ENCODE data around the gene KRT32. TPM values are rescaled to one million over a fixed set of nuclear protein-coding genes. Genes with fewer than 3 reads are reported as not detected.

KRT32 gene
- total RNA-seq, 1 donor from 2014 or later = not detected

GRCh38 chr17:41467561-41467960 lies 375 bp upstream of the KRT32 start:
- intact Hi-C loops (cut with micrococcal nuclease) = no loop called here

- intact Hi-C loops (cut with micrococcal nuclease) = no loop called here
Observed at GRCh38 chr17:41464682-41465081, 2.5 kb downstream of the KRT32 start.

DNA sequence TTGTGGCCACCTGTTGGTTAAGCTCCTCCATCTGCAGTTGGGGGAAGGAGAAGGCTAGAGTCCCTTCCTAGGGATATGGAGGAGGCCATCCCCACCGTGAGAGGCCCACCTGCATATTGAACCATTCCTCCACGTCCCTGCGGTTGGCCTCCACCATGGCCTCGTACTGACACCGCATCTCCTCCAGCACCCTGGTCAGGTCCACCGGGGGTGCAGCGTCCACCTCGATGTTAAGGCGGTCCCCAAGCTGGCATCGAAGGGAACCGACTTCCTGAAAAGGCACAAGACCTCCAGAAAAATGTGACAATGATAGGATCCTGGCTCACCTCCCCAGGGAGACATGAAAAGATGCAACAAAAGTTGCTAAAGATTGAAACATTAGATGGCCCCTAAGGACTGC lies 3.0 kb downstream of the KRT32 start:
- intact Hi-C loops (cut with micrococcal nuclease) = no loop called here

- intact Hi-C loops (cut with micrococcal nuclease) = no loop called here
Observed at GRCh38 chr17:41463746-41464145, 3.4 kb downstream of the KRT32 start.

DNA sequence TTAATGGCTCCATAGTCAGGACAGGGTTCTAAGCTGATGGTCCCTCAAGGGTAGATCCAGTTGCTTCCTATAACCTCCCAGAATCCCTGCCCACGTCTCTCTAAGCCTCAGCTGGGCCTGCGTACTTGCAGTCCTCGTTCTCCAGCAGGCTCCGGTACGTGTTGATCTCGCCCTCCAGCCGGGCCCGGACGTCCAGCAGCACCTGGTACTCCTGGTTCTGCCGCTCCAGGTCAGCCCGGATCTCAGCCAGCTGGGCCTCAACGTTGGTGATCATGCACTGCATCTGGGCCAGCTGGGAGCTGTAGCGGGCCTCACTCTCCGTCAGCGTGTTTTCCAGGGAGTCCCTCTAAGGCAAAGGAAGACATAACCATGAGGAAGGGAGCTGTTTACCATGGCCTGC lies 4.5 kb downstream of the KRT32 start:
- intact Hi-C loops (cut with micrococcal nuclease) = no loop called here

GRCh38 chr17:41457676-41458075 lies 9.5 kb downstream of the KRT32 start:
- intact Hi-C loops (cut with micrococcal nuclease) = no loop called here

GRCh38 chr17:41456204-41456603 lies 11.0 kb downstream of the KRT32 start:
- intact Hi-C loops (cut with micrococcal nuclease) = no loop called here

GRCh38 chr17:41455236-41455635 lies 11.9 kb downstream of the KRT32 start:
- intact Hi-C loops (cut with micrococcal nuclease) = no loop called here

DNA sequence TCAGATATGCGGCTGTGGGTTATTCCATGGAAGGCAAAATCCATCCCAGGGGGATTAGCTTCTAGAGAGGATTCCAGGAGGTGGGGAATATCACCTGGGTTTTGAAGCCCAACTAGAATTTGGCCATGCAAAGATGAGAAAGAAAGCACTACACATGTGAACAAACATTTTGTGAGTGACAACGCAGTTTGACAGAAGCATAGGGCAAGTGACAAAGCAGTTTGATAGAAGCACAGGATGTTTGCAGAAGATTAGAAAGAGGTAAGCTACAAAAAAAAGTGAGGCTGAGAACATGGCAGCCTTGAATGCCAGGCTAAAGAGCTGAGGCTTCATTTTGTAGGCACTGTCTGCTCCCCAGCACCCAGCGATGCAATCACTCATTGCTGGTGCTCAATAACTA lies 14.1 kb downstream of the KRT32 start:
- intact Hi-C loops (cut with micrococcal nuclease) = no loop called here

GRCh38 chr17:41452281-41452680 lies 14.9 kb downstream of the KRT32 start:
- intact Hi-C loops (cut with micrococcal nuclease) = no loop called here

DNA sequence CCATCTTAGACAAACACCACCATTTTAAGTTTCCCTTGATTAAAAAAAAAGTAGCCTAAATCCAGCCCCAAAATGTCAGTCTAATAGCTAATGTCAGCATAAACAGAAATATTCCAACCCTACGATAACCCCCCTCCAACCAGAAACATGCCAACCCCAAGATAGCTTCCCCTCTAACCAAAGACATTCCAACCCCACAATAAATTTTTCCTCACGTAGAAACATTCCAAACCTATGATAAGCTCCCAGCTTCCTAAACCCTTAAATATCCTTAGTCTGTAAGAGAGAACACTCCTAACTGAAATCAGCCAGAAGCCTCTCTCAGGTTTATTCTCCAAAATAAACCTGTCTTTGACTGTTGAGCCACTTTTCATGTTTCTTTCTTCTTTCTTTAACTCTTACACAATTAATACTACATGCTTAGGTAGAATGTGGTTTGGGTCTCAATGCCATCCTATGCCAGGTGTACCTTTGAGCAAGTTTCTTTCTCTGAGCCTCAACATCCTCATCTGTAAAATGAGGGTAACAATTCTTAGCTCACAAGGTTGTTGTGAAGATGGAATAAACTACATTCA lies 15.9 kb downstream of the KRT32 start:
- intact Hi-C loops (cut with micrococcal nuclease) = no loop called here

GRCh38 chr17:41449008-41449407 lies 18.2 kb downstream of the KRT32 start:
- intact Hi-C loops (cut with micrococcal nuclease) = no loop called here

GRCh38 chr17:41448506-41448905 lies 18.7 kb downstream of the KRT32 start:
- intact Hi-C loops (cut with micrococcal nuclease) = no loop called here

GRCh38 chr17:41446806-41447205 lies 20.4 kb downstream of the KRT32 start:
- intact Hi-C loops (cut with micrococcal nuclease) = no loop called here

DNA sequence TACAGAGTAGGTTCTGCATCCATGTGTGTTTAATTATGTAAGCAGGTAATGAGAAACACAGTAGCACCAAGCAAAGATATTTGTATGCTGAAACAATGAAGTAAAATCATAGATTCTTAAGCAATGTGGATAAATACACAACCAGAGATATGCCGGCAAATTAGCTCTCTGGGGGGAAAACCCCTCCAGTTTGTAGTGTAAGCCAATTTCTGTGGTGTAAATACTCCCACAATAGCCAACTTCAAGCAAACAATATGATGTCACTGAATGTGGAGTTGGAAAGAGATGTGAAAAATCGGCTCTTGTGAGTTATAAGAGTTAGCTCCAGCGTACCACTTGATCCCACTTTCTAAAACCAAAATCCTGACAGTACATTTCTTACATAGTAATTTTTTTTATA lies 22.5 kb downstream of the KRT32 start:
- intact Hi-C loops (cut with micrococcal nuclease) = no loop called here

DNA sequence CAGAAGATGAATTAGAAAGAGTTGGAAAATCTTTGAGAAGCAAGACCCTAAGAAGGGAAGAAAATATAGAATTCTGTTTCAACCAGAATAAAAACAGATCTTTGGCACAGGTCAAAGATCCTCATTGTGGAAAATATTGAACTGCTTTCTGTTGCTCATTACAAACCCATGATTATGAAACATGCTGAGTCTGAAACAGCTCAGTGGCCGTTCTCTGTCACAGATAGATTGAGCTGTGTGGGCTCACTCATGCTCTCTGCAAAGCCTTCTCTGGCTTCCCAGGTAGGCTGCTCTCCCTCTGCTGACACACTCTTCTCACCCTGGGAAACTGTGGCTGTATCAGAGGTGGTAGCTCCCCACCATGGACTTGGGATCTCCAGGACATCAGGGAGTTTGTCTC lies 23.0 kb downstream of the KRT32 start:
- intact Hi-C loops (cut with micrococcal nuclease) = no loop called here

DNA sequence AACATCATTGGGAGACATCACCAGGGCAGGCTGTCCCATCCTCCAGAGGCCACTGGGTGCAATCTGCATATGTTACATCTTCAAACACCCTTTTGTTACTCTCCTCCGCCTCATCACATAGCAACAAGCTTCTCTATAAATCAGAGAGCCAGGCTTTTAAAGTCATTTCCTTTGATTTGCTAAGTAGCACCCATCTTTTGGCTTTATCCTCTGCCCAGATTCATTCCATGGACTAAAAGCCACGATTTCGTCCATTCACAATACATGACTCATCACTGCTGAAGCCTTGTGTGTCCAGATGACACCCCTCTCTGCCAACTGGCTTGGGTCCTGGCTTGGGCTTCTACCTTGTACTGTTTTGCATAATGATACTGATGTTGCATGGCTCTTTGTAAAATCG lies 24.4 kb downstream of the KRT32 start:
- intact Hi-C loops (cut with micrococcal nuclease) = no loop called here

- intact Hi-C loops (cut with micrococcal nuclease) = no loop called here
Observed at GRCh38 chr17:41440531-41441033, 26.6 kb downstream of the KRT32 start, which contains the start of gene KRT38. TSS of gene KRT38 (minus strand) at chr17:41440983. CDS start at chr17:41440921, 62 bp downstream.

DNA sequence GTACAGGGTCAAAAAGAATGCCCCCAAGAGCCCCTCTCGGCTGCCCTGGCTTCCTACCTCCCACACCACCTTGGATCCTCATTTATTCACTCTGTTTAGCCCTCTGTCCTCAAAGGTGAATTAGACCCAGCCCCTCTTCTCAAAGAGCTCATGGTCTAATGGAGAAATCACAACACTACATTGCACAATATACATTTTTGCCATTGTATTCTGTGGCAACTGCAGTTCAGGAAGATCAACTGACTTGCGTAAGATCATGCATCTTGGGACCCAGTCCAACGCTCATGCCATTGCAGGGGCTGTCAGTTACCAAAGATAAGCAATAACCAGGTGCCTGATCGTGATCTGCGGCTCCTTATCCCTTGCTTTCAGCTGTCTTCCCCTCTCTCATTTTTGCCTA lies 27.8 kb downstream of the KRT32 start:
- intact Hi-C loops (cut with micrococcal nuclease) = no loop called here

DNA sequence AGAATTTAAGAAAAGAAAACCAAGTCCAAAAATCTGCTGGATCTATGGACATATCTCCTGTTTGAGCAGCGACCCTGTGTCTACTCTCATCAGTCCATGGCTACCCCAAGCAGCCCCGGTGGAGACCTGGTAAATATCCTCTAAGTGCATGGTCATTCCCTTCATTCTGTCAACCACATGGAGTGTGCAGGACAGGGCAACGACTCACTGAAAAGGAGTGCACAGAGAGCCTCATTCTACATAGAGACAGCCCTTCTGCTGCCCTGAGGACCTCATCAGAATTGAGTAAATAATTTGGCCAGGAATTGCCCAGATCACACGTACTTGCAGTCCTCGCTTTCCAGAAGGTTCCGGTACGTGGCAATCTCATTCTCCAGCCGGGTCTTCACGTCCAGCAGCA lies 29.4 kb downstream of the KRT32 start:
- intact Hi-C loops (cut with micrococcal nuclease) = no loop called here

DNA sequence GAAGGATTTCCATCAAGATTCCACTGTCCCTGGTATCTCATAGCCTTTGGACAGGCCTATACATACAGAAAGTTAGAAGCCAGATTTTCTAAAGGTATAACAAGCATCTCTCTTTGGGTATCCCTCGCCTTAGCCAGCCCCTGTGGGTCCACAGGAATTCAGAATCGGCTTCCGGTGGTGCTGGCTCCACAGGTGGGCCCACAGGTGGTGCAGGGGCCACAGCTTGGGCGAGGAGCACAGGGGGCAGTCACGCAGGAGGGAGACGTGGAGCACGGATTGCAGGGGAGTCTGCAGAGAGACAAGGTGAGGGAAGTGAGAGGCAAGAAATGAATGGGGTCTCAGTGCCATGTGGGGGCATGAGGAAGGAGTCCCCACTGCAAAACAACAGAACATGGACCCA lies 29.9 kb downstream of the KRT32 start:
- intact Hi-C loops (cut with micrococcal nuclease) = no loop called here

DNA sequence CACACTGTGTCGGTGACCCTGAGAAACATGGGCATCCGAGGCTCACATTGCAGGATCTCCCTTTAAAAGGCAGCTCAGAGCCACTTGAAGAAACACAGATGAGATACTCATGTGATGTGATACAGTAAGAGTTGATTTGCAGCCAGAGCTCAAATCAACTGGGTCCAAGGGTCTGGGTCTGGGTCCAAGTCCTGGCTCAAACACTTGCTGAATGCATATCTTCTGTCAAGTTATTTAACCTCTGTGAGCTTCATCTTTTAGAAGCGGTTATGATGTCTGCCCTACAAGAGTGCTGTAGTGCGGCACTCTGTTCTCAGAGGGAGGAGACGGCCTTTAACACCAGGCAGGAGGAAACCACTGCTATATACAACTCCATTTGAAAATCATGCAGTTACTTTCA lies 32.8 kb downstream of the KRT32 start:
- intact Hi-C loops (cut with micrococcal nuclease) = no loop called here

DNA sequence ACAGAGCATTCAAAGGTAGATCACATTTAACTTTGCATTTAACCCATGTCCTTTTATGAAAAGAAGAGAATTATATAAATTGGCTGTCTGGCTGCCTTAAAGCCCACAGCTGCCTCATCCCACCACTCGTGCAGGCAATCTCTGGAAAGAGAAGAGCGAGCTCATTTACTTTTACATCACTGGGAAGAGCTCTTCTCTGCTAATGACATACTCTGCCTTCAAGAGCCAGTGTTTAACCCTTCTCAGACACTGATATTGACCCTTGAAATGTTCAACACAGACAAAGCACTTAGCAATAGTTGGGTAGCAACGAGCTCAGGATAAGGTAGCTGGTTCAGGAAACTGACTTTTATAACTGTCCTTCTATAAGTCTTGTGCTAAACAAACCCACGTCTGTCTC lies 33.2 kb downstream of the KRT32 start:
- intact Hi-C loops (cut with micrococcal nuclease) = no loop called here

- intact Hi-C loops (cut with micrococcal nuclease) = no loop called here
Observed at GRCh38 chr17:41433586-41433985, 33.6 kb downstream of the KRT32 start.
